Glutamatergic neuron (in vitro differentiated cells): ENCODE measurements around the gene MGRN1. TPM values are rescaled to one million over a fixed set of nuclear protein-coding genes. Genes with fewer than 3 reads are reported as not detected.

Source experiments
- DNase-seq: peaks from one replicate; pipeline ENCODE4 v3.0.0; 2022
- H3K27ac Mint-ChIP-seq: one replicate; pipeline ENCODE4 v1.8.0; 2020; ENCODE audit warnings: mild to moderate bottlenecking, mixed read lengths, inconsistent platforms; ENCODE audit not compliant: unreplicated experiment
- H3K27me3 Mint-ChIP-seq: one replicate; pipeline ENCODE4 v1.8.0; 2020; ENCODE audit warnings: mild to moderate bottlenecking, moderate library complexity, mixed read lengths, inconsistent platforms; ENCODE audit not compliant: unreplicated experiment
- H3K36me3 Mint-ChIP-seq: one replicate; pipeline ENCODE4 v1.8.0; 2020; ENCODE audit warnings: mild to moderate bottlenecking, mixed read lengths, inconsistent platforms; ENCODE audit not compliant: unreplicated experiment
- H3K4me1 Mint-ChIP-seq: one replicate; pipeline ENCODE4 v1.8.0; 2020; ENCODE audit warnings: mild to moderate bottlenecking, low read depth, mixed read lengths, inconsistent platforms; ENCODE audit not compliant: unreplicated experiment
- H3K4me3 Mint-ChIP-seq: one replicate; pipeline ENCODE4 v1.8.0; 2020; ENCODE audit warnings: mild to moderate bottlenecking, mixed read lengths, inconsistent platforms; ENCODE audit not compliant: unreplicated experiment
- H3K9me3 Mint-ChIP-seq: one replicate; pipeline ENCODE4 v1.8.0; 2020; ENCODE audit warnings: mild to moderate bottlenecking, moderate library complexity, mixed read lengths, inconsistent platforms; ENCODE audit not compliant: unreplicated experiment
- CTCF ChIP-seq: fragments of 200-600 bp; sonication (generic); IDR thresholded peaks from one replicate; pipeline ENCODE4 v1.5.0; 2021; ENCODE audit not compliant: partially characterized antibody, unreplicated experiment
- total RNA-seq: library from RNA; stranded (reverse); fragmentation: NEBNext Ultra II Directional; extraction: Animal tissue kit (Norgen Biotek cat#: 25700); gene quantifications from one replicate; pipeline ENCODE4 v1.2.1, GENCODE V29; 2021; ENCODE audit not compliant: unreplicated experiment

MGRN1 gene
- total RNA-seq, 1 donor from 2014 or later, result 150 TPM

- Mint-ChIP-seq H3K27me3 (peaks cover 14% of the 10 kb centered on the region), H3K4me3 (no peak overlapping the region), H3K36me3 (no peaks in the 10 kb centered on the region), H3K27ac (no peak overlapping the region), H3K9me3 (peaks cover 6% of the 10 kb centered on the region), H3K4me1 (no peaks in the 10 kb centered on the region)
- no peak for DNase-seq
- TF ChIP-seq CTCF, result no peak
These were observed 60.7 kb downstream of the MGRN1 start for GRCh38 chr16:4685292-4685691.

- no peak for TF ChIP-seq CTCF
- H3K9me3 Mint-ChIP-seq, result peaks cover 6% of the 10 kb centered on the region
- H3K4me3 Mint-ChIP-seq, result no peak overlapping the region
- H3K36me3 Mint-ChIP-seq, result no peaks in the 10 kb centered on the region
- H3K27ac Mint-ChIP-seq, result no peak overlapping the region
- H3K4me1 Mint-ChIP-seq, result peaks cover 2% of the 10 kb centered on the region
- no peak for DNase-seq
- H3K27me3 Mint-ChIP-seq, result peaks cover 15% of the 10 kb centered on the region
These were observed 61.3 kb downstream of the MGRN1 start for GRCh38 chr16:4685776-4686496.

- TF ChIP-seq CTCF, result no peak
- DNase-seq, result no peak
- Mint-ChIP-seq H3K27me3 (peaks cover 15% of the 10 kb centered on the region), H3K27ac (no peak overlapping the region), H3K4me1 (peaks cover 4% of the 10 kb centered on the region), H3K36me3 (no peaks in the 10 kb centered on the region), H3K9me3 (peaks cover 6% of the 10 kb centered on the region), H3K4me3 (no peak overlapping the region)
These were observed 62.0 kb downstream of the MGRN1 start for GRCh38 chr16:4686497-4687210.

DNA sequence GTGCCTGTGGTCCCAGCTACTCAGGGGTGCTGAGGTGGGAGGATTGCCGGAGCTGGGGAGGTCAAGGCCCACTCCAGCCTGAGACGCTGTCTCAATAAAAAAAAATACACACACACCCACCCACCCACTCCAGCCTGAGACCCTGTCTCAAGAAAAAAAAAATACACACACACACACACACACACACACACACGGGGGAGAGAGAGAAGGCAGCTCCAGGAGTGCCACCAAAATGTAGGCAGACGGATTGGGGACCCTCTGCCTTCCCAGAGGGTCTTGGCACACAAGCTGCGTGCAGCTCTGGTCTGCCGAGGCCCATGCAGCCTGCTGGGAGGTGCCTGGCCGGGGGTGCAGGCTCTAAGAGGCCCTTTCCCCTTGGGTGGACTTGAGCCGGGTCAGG lies 62.8 kb downstream of the MGRN1 start:
- H3K36me3 Mint-ChIP-seq, result no peaks in the 10 kb centered on the region
- no peak overlapping the region for H3K27ac Mint-ChIP-seq
- no peak overlapping the region for H3K4me3 Mint-ChIP-seq
- no peak for DNase-seq
- H3K27me3 Mint-ChIP-seq, result peaks cover 14% of the 10 kb centered on the region
- TF ChIP-seq CTCF, result no peak
- H3K4me1 Mint-ChIP-seq, result peaks cover 4% of the 10 kb centered on the region
- peaks cover 6% of the 10 kb centered on the region for H3K9me3 Mint-ChIP-seq

DNA sequence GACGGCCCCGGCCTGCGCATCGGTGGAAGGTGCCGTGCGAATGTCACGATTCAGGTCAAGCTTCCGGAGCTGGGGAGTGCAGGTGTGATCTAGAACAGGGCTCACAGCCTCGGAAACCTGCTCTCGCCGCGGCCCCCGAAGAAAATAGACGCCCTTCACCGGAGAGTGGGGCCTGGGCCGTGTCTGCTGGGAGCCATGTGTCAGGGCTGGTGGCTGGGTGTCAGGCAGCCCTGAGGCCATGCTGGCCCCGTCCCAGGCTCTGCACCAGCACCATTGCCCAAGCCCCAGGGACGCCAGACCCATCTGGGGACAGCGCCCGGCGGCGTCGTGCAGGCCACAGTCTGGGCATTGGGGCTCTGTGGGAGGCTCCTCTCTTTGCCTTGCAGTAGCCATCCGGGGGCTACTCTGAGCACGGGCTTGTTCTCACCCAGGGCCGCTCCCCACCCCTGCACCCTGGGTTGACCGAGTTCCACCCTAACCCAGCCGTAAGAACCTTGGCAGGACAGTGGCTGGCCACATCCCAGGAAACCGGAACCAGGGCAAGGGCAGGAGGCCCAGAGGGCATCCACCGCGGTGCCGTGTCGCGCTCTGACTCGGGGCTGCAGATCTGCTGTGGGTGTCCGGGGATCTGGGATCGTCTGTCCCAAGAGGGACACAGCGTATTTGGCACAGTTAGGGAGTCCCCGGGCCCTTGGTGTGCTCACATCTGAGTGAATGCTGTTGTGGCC lies 63.5 kb downstream of the MGRN1 start:
- Mint-ChIP-seq H3K9me3 (peaks cover 8% of the 10 kb centered on the region), H3K4me1 (peaks cover 4% of the 10 kb centered on the region), H3K27me3 (peaks cover 17% of the 10 kb centered on the region), H3K27ac (no peak overlapping the region), H3K4me3 (no peak overlapping the region), H3K36me3 (no peaks in the 10 kb centered on the region)
- TF ChIP-seq CTCF, result no peak
- DNase-seq, result no peak
